ENCODE data around the gene TEX48.
A peak's percentile ranks its signal among the peaks of the same experiment; 100 is the strongest.

Gene TEX48

DNA sequence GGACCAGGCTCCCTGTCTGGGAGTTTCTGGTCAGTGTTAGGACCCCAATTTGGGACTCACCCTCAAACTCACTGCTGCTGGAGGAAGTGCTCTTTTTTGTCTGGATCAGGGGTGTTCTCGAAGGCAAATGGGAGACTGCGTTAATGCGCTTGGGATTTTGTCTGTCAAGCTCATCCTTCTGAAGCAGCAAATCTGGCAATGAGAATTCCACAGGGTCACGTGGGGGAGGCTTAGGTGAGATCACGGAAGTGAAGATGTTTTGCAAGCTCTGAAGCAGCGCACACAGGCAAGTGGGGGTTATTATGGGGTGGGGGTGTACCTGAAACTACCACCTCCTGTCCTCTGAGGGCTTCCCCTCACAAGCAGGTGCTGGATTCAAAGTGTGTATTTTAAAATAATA lies 13.8 kb downstream of the TEX48 start:
- no peak overlapping the region for H3K4me3 ChIP-seq (ENCODE audit: low read length)
- DNase-seq (ENCODE audit: low read depth): no peak
- TF ChIP-seq, protein P1, sequence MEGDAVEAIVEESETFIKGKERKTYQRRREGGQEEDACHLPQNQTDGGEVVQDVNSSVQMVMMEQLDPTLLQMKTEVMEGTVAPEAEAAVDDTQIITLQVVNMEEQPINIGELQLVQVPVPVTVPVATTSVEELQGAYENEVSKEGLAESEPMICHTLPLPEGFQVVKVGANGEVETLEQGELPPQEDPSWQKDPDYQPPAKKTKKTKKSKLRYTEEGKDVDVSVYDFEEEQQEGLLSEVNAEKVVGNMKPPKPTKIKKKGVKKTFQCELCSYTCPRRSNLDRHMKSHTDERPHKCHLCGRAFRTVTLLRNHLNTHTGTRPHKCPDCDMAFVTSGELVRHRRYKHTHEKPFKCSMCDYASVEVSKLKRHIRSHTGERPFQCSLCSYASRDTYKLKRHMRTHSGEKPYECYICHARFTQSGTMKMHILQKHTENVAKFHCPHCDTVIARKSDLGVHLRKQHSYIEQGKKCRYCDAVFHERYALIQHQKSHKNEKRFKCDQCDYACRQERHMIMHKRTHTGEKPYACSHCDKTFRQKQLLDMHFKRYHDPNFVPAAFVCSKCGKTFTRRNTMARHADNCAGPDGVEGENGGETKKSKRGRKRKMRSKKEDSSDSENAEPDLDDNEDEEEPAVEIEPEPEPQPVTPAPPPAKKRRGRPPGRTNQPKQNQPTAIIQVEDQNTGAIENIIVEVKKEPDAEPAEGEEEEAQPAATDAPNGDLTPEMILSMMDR (conservative IDR thresholded peaks at IDR 0.05; ENCODE audit: low read depth, low read length): no peak

DNA sequence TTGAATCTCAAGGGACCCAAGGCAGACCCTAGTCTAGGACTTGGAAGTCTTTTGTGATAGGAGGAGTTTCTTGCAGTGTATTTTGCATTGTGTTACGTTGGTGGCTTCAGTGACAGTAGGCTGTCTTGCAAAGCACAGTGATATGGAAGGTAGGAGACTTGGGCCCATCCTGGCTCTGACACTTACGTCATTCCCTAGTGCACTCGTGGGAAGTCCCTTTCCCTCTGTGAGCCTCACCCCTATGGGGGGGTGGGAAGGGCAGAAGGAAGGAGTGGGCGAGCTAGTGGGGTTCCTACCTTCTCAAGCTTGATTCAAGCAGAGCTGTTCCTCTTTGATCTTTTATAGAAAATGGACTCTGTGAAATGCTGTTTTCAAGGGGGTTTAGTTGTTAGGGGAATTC lies 15.1 kb downstream of the TEX48 start:
- TF ChIP-seq, protein P1 (conservative IDR thresholded peaks at IDR 0.05; ENCODE audit: low read depth, low read length): no peak
- DNase-seq (ENCODE audit: low read depth): no peak
- no peak overlapping the region for H3K4me3 ChIP-seq (ENCODE audit: low read length)

DNA sequence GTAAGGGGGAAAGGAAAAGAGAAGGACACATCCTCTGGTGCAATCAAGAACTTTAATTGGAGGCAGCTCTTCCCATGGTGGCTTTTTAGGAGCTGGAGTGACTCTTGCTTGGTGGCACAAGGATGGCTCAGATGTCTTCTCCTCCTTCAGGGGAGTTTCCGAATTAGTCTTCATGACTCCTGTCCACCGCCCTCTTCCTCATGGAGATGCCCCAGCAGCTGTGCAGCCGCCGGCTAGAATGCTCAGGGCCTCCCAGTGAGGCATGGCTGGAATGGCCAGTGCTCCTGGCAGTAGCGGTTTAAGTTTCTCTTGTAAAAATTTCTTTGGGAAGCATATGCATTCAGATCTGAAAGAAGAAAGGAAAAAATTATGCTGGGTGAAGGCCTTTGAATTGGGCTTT lies 15.6 kb downstream of the TEX48 start:
- TF ChIP-seq, protein P1 (conservative IDR thresholded peaks at IDR 0.05; ENCODE audit: low read depth, low read length): no peak
- no peak for DNase-seq (ENCODE audit: low read depth)
- H3K4me3 ChIP-seq (ENCODE audit: low read length): no peak overlapping the region

DNA sequence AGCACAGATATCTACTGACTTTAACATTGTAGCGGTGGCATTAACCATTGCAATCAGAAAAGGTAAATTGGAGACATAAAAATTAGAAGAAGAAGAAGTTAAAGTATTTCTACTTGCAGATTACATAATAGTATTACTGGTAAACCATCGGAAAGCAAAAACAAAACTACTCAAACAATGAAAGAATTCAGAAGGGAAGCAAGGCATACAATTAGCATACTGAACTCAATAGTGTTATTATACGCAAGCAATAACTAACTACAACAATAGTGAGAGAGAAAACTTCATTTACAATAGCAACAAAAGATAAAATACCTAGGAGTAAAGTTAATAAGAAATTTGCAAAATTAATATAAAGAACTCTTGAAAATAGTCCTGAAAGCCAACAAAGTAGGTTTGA lies 17.8 kb downstream of the TEX48 start:
- no peak overlapping the region for H3K4me3 ChIP-seq (ENCODE audit: low read length)
- DNase-seq (ENCODE audit: low read depth): no peak
- TF ChIP-seq, protein P1 (conservative IDR thresholded peaks at IDR 0.05; ENCODE audit: low read depth, low read length): no peak

DNA sequence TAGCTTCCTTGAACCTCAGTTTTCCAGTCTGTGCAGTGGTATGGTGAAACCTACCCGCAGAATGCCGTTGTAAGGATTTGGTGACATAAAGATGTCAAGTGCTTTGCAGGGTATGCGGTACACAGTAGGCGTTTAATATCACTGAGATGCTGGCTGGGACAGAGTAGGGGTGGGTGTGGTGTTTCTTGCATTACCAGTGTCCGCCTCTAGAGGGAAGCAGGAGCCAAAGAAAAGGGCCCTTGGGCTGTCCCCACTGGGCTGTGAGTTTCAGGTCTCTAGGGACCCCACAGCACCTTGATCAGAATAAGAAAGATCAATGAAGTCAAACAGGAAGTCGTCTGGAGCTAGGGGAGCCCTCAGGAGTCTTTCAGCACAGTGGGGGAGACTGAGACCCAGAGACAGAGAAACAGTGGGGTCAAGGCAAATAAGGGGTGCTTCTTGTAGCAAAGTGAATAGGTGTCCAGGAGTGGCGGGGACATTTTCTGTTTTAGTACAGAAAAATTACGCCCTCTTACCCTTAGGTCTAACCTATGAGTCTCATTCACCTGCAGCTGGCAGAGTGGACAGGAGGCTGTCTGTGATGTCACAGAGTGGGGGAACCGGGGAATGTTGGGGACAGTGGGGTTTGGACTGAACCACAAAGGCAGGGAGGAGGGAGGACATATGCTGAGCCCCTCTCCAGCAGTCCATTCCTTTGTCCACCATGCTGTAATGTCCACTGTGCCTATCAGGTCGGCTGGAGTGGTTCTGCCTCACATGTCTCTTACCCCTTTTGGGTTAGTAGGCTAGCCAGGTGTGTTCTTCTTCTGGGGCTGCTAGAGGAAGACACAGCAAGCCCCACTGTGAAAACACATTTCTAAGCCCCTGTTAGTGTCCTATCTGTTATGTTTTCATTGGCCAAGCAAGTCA lies 19.7 kb downstream of the TEX48 start:
- no peak overlapping the region for H3K4me3 ChIP-seq (ENCODE audit: low read length)
- TF ChIP-seq, protein P1 (conservative IDR thresholded peaks at IDR 0.05; ENCODE audit: low read depth, low read length): peak; percentile 92
- no peak for DNase-seq (ENCODE audit: low read depth)

DNA sequence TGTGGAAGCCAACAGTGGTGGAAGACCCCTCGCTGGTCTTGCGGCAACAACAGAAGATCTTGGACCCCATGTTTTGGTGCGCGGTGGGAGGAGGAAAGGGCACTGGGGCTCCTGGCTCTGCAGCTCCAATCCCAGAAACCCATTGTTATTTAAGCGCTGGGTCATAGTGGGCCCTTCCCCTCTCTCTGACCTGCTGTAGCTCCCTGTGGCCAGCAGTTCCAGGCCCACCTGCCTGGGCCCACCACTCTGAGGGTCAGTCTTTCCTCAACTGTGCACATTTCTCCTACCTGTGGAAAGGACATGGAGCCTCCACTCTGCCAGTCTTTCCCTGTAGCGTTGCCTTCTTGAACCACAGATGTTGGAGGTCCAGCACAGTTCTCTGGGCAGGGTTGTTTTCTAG lies 24.3 kb downstream of the TEX48 start, which contains the start of gene TEX53:
TEX53 (minus strand) TSS at position 101 of the 400 bp plus-strand sequence; CDS start at position 70, 31 bp downstream.
- no peak within 1 kb of the TSS for H3K4me3 ChIP-seq (ENCODE audit: low read length)
- no peak for DNase-seq (ENCODE audit: low read depth)
- TF ChIP-seq, protein P1 (conservative IDR thresholded peaks at IDR 0.05; ENCODE audit: low read depth, low read length): no peak

DNA sequence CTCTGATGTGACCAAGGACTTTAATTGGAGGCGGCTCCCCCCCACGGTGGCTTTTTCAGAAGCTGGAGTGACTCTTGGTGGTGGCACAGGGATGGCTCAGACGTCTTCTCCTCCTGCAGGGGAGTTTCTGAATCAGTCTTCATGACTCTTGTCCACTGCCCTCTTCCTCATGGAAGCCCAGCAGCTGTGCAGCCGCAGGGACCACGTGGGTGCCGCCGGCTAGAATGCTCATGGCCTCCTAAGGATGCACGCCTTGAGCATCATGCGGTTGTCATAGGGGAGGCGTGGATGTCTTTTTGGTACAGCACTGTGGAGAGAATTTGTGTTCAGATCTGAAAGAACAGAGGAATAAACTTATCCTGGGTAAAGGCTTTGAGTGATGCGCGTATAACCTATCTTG lies 25.7 kb downstream of the TEX48 start:
- TF ChIP-seq, protein P1 (conservative IDR thresholded peaks at IDR 0.05; ENCODE audit: low read depth, low read length): no peak
- DNase-seq (ENCODE audit: low read depth): no peak
- H3K4me3 ChIP-seq (ENCODE audit: low read length): no peak overlapping the region
